Epithelial cell of esophagus (primary cell): ENCODE data around the gene MPPED2.

Experiments used
- DNase-seq: peaks from one replicate; pipeline ENCODE4 v3.0.0; 2010; ENCODE audit warnings: low read depth
- H3K4me3 ChIP-seq: 2 replicates; pipeline ENCODE4 v1.5.1; 2011; ENCODE audit warnings: mild to moderate bottlenecking, low read length, control low read depth
- CTCF ChIP-seq: IDR thresholded peaks from 2 replicates; pipeline ENCODE4 v1.5.1; 2011; ENCODE audit warnings: low read depth, mild to moderate bottlenecking, low read length, control low read depth, inconsistent platforms; ENCODE audit not compliant: insufficient read depth; ENCODE audit errors: missing control alignments

The MPPED2 gene

GRCh38 chr11:30433831-30434230 is 152.3 kb downstream of the MPPED2 start:
- no peak for TF ChIP-seq CTCF
- no peak overlapping the region for H3K4me3 ChIP-seq
- DNase-seq = no peak

DNA sequence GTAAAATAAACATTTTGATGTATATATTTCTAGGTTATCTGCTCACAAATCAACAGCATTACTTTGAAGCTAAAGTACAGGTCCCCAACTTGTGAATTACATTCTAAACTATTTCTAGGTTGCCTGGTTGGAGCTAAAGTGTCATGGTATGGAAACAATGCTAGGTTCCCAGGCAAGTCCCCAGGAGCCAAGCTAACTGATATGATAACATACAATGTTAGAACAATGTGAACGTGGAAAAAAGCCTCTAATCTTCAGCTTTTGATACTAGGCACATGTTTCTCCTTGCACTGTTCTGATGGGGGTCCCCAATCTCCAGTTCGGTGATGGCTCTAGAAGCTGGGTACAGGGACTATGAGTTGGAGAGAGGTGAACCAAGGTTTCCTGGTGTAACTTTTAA is 153.4 kb downstream of the MPPED2 start:
- no peak for TF ChIP-seq CTCF
- no peak for DNase-seq
- no peak overlapping the region for H3K4me3 ChIP-seq

- TF ChIP-seq CTCF = no peak
- H3K4me3 ChIP-seq = no peak overlapping the region
- DNase-seq = no peak
Observed at GRCh38 chr11:30432178-30432577, 154.0 kb downstream of the MPPED2 start.

- DNase-seq = no peak
- no peak for TF ChIP-seq CTCF
- no peak overlapping the region for H3K4me3 ChIP-seq
Observed at GRCh38 chr11:30431127-30431814, 154.9 kb downstream of the MPPED2 start.

DNA sequence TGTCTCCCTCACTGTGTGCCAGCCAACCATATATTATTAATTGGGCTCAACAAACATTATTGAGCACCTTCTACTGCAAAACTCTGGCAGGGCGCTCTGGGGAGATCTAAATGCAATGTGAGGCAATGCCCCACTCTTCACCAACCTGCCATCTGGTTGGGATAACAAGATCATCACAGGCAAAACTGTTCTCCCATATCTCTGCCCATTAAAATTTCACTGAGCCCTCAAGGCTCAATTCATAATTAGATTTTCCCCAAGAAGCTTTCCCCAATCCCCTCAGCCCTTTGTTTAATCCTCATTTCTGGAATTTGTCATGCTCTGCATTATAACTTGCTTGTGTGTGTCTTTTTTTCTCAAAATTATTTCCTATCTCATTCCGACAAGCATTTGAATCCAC is 156.6 kb downstream of the MPPED2 start:
- no peak overlapping the region for H3K4me3 ChIP-seq
- TF ChIP-seq CTCF = no peak
- no peak for DNase-seq

- H3K4me3 ChIP-seq = no peak overlapping the region
- no peak for TF ChIP-seq CTCF
- DNase-seq = no peak
Observed at GRCh38 chr11:30426781-30427180, 159.4 kb downstream of the MPPED2 start.

DNA sequence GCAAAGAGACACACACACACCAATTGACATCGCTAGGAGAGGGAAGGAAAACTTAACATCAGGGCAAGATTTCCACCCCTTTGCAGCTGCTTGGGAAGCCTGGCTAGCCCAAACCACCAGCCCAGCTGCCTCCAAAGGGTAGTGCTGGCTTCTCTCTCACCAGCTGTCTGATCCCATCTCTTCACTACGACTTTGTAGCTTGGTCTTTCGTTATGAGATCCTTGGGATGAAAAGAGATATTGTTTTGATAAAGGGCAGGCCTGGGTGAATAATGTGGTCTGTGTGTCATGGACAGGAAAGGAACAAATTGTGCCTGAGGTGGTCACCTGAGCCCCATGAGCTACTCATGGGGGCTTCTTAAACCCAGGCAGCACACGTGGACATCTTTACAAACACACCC is 161.3 kb downstream of the MPPED2 start:
- no peak overlapping the region for H3K4me3 ChIP-seq
- no peak for TF ChIP-seq CTCF
- no peak for DNase-seq
